HepG2 (cell line): ENCODE measurements around the gene CNTF. TPM values are rescaled to one million over a fixed set of nuclear protein-coding genes. Genes with fewer than 3 reads are reported as not detected.

ENCODE experiments used
- FOXA1 ChIP-seq, 2 experiments: fragments of 450-650 bp in 1 of 2; sonication (generic) in 1 of 2; formaldehyde crosslinking in 1 of 2; IDR thresholded peaks; 2 replicates each; pipeline versions ENCODE4 v1.4.0 to v1.6.1; 2016 to 2020; ENCODE audit warnings: missing genetic modification reagents in 1 of 2
- GRHL1 ChIP-seq: sonication (generic); formaldehyde crosslinking; conservative IDR thresholded peaks from 2 replicates; pipeline ENCODE4 v1.8.0; 2022; ENCODE audit warnings: missing genetic modification reagents
- NCOR1 ChIP-seq: fragments of 200-600 bp; sonication (generic); IDR thresholded peaks from 2 replicates; pipeline ENCODE4 v1.7.0; 2017; ENCODE audit warnings: antibody characterized with exemption, low read length, borderline replicate concordance
- PITX1 ChIP-seq: sonication (generic); formaldehyde crosslinking; IDR thresholded peaks from 2 replicates; pipeline ENCODE4 v1.5.1; 2020; ENCODE audit warnings: mild to moderate bottlenecking, missing genetic modification reagents
- SPEN ChIP-seq: sonication (generic); formaldehyde crosslinking; IDR thresholded peaks from 2 replicates; pipeline ENCODE4 v1.5.1; 2020; ENCODE audit warnings: low read depth, mild to moderate bottlenecking, missing genetic modification reagents
- ZFP1 ChIP-seq: IDR thresholded peaks from 2 replicates; pipeline ENCODE4 v1.6.1; 2016
- ZNF318 ChIP-seq: sonication (generic); formaldehyde crosslinking; IDR thresholded peaks from 2 replicates; pipeline ENCODE4 v1.4.0; 2020; ENCODE audit warnings: mild to moderate bottlenecking, missing genetic modification reagents
- ZNF547 ChIP-seq: sonication (generic); formaldehyde crosslinking; IDR thresholded peaks from 2 replicates; pipeline ENCODE4 v1.5.1; 2020; ENCODE audit warnings: mild to moderate bottlenecking, missing genetic modification reagents
- polyA plus RNA-seq, 8 experiments: library from polyadenylated mRNA; depleted of rRNA in 3 of 8; stranded (reverse) in 7 of 8; unstranded in 1 of 8; fragments of >200 nt; fragmentation: Illumina TruSeq in 4 of 8; extraction: Trizol in 4 of 8; gene quantifications; 2 replicates each; pipeline versions ENCODE4 v1.2.1 to v1.2.3, GENCODE V29; 2011 to 2016; ENCODE audit warnings: low read depth in 4 of 8, missing spikeins in 1 of 8, mixed read lengths in 1 of 8; ENCODE audit not compliant: insufficient read depth in 1 of 8
- total RNA-seq, 5 experiments: library from RNA; depleted of rRNA; stranded (reverse); fragments of >200 nt; fragmentation: Illumina TruSeq; extraction: Trizol; gene quantifications; 2 replicates each; pipeline ENCODE4 v1.2.3, GENCODE V29; 2016; ENCODE audit warnings: low read depth in 1 of 5

The CNTF gene
- total and polyA plus RNA-seq, 2 of the 13 experiments (the other 11 are each of a cell fraction or from before 2014, with no cell fraction given): 0.51 to 2.3 TPM

GRCh38 chr11:58608331-58608730 is 14.1 kb upstream of the CNTF start (continued):
- TF ChIP-seq ZNF318 (CRISPR knock-in tag): no peak
- no peak for TF ChIP-seq GRHL1 (CRISPR knock-in tag)
- no peak for TF ChIP-seq ZNF547 (CRISPR knock-in tag)
- TF ChIP-seq ZFP1 (CRISPR knock-in tag): no peak
- no peak for TF ChIP-seq FOXA1 (IDR thresholded peaks at IDR 0.05)
- no peak for TF ChIP-seq FOXA1 (CRISPR knock-in tag; IDR thresholded peaks at IDR 0.05)
- no peak for TF ChIP-seq SPEN (CRISPR knock-in tag)
- TF ChIP-seq NCOR1: no peak
- TF ChIP-seq PITX1 (CRISPR knock-in tag): no peak
